HG03280 (cell line): ENCODE measurements around the gene SP140.
"Not testable (repeated sequence)": the region's sequence is repeated elsewhere in the genome, so short reads cannot be mapped to it uniquely, and the experiment has no call there.

Experiments used
- ATAC-seq: cut with Tn5 transposase; IDR thresholded peaks from one replicate; pipeline ENCODE4 v1.9.1; 2021; ENCODE audit warnings: mild to moderate bottlenecking, moderate library complexity; ENCODE audit not compliant: unreplicated experiment

SP140 gene

DNA sequence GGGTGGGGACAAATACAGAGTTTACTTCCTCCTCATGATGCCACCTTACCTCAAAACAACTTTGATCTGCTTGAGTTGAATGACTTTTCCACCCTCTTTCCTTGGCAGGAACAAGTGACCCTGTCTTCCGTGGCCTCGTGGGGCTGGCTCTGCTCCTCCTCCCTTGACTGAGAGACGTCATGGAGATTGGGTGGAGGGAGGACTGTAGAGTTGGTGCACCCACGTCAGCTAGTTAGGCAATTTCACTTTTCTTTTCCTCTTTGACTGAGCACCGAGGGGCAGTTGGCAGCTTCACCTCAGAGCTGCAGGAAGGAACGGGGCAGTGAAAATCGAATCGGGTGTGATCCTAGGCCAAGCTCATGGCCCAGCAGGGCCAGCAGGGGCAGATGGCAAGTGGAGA is at the start of gene SP140:
TSS of gene SP140 (plus strand) at position 251 of the 400 bp plus-strand sequence. CDS start at position 360, 109 bp downstream.
- ATAC-seq: peak; percentile 72

- no peak for ATAC-seq
These were observed 48.5 kb upstream of the SP140 start for GRCh38 chr2:230176996-230177395.

DNA sequence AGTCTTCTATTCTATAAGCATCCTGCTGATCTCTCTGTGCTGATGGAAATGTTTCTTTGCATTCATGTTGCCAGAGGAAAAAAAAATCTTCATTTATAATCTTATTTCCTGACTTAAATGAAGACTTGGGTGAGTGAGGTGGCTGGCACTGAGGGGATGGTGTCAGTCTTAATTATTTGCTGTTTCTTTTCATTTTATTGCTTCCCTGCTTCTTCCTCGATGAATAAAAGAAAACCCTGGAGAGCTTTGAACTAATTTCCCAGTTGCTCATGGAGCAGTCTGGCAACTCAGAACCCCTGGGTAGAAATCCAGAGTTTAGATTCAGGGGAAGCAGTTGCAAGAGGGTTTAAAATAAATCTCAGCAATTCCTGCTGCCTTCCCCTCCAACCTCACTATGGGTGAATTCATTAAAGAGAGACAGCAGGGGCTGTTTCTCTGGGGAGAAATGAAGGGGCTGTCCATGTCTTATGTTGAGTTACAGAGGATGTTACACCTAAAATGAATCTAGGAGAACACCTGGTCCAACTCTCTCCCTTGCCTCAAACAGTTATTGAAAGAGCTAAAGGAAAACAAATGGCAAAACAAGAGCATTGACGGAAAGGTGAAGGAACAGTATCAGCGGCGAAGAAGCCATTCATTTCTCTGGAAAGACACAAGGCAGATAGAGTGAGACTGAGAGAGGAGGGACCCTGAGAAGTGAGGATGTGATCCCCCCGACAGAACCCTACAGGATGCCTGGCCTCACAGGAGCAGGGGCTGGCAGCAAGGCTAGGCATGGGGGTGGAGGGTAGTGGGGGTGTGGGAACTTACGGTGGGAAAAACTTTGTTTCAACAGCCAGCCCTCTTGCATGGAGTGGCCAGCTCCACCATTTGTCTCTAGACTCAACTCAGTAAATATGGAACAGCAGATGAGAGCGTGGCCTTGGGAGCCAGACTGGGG is 46.7 kb upstream of the SP140 start:
- no peak for ATAC-seq

- no peak for ATAC-seq
These were observed 45.6 kb upstream of the SP140 start for GRCh38 chr2:230179907-230180306.

GRCh38 chr2:230181195-230181594 is 44.3 kb upstream of the SP140 start:
- ATAC-seq: no peak

- ATAC-seq: no peak
These were observed 40.6 kb upstream of the SP140 start for GRCh38 chr2:230184727-230185578.

DNA sequence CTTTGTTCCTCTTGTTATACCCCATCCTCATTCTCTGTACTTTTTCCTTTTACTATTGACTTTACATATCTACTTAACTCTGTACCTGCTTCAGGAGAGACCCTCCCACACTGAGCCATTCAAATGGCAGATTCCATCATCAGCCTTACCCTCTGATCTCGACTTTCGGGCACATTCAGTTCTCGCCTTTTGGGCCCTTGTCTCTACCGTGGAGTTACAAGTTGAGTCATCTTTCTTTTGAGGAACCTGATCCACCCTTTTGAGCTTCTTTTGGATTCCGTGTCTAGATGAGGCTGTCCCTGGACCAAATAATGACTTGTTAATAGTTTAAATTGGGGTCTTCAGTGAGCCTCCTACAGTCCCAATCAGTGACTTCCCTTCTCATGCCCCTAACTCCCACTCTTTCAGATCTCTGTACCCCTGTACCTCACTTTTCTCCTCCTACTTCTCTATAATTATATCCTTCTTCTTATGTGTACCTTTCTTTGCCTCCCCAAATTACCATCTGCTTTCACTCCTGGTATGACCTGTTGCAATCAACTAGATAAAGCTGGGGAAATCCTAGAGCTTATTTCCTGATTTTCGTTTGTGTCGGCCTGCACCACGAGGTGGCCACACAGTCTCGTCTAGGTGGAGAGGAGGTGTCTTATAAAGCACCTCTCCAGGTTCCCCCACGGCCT is 23.0 kb upstream of the SP140 start:
- ATAC-seq: peak; percentile 43

GRCh38 chr2:230203110-230203676 is 22.3 kb upstream of the SP140 start:
- ATAC-seq: peak; percentile 44

DNA sequence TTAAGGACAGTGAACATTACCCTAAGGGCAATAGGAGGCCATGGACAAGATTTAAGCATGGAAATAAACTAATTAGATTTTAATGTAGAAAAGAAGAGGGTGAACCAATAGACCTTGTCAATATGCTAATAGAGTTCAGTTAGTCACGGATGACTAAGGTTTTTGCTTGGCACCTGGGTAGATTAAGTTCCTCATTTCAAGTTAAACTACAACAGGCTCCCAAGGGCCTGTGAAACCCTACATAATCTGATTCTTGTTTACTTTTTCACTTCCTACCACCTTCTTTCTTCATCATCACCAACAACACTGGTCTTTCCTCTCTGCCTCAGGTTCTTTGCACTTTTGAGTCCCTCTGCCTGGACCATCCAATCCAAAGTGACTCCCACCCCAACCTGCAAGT is 20.5 kb upstream of the SP140 start:
- ATAC-seq: peak; percentile 47

DNA sequence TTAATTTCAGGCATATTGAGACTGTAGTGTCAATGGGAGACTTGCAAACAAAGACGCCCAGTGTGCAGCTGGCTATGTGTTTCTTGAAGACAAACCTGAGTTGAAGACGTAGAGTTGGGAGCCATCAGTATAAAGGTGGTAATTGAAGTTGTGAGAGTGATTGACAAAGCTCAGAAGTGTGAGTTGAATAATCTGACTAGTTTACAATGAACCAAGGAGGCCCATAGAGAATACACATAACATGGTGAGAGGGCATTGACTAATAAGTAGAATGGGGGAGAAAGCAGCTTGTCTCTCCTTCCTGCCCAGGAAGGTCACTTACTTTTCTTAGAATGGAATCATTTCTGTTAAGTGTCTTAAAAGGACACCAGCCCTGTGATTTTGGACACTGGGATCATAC is 19.8 kb upstream of the SP140 start:
- no peak for ATAC-seq

- no peak for ATAC-seq
These were observed 17.0 kb upstream of the SP140 start for GRCh38 chr2:230208576-230208975.

DNA sequence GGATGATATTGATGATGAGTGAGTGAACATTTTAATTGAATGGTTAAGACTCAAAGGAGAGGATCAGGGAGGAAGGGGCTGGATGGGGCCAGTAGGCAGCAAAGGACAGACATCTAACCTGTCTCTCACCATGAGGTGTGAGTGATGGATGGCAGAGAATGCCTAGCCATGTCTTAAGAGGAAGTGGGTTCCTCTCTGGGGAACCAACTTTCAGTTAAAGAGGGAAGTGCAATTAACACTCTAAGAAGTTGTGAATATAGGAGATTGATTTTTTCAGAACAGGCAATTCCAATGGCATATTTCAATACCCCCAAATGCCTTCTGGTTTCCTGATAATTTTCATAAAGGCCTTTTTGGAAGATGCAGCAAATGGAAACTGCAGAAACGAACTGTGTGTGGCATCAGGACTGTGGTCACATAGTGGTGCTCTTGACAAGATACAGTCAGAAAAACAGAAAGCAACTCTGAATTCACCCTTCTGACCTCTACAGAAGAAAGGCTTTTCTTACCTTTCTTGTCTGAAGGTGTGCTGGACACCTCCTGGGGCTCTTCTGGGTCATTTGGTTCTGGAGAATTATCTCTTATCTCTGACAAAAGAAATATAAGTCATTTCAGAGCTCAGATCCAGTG is 16.0 kb upstream of the SP140 start:
- ATAC-seq: no peak

DNA sequence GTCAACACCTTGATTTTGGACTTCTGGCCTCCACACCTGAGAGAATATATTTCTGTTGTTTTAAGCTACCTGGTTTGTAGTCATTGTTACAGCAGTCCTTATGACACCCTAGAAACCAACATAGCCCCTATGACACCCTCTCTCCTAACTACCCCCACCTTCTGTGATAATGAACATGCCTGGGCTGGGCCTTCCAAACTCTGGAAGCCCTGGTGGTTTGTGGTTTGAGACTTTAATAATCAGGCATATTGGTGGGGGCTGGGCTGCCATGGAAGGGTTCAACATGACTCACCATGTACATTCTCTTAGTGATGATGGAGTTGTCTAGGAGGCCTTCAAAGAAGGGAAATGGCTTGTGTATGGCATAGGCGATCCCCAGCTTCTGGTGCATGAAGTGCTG is 9.0 kb upstream of the SP140 start:
- ATAC-seq: no peak

- no peak for ATAC-seq
These were observed 8.1 kb upstream of the SP140 start for GRCh38 chr2:230217424-230217823.

DNA sequence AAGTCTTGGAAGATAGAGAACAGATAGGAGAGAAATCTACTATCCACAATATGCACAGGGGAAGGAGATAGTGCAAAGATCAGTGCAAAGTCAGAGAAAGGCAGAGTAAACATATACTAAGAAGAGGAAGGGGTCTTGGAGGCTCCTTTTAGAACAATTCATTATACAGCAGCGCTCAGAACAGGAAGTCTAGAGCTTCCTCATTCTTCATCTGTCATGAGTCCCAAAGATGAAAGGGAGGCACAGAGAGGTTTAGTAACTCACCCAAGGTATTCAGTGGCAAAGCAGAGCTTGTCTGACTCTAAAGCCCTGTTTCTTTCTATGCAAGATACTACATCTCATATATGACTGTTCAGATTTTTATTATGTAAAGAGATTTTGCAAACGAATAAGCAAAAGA is 7.1 kb upstream of the SP140 start:
- ATAC-seq: no peak

GRCh38 chr2:230219419-230220331 is 5.9 kb upstream of the SP140 start, which contains the start of gene SP110:
TSS of gene SP110 (minus strand) at chr2:230219984. CDS start at chr2:230216927, 3,057 bp downstream.
- peak; percentile 77 for ATAC-seq

- ATAC-seq: no peak
These were observed 5.1 kb upstream of the SP140 start for GRCh38 chr2:230220347-230220969.

GRCh38 chr2:230221493-230221892 is 4.0 kb upstream of the SP140 start:
- ATAC-seq: no peak

DNA sequence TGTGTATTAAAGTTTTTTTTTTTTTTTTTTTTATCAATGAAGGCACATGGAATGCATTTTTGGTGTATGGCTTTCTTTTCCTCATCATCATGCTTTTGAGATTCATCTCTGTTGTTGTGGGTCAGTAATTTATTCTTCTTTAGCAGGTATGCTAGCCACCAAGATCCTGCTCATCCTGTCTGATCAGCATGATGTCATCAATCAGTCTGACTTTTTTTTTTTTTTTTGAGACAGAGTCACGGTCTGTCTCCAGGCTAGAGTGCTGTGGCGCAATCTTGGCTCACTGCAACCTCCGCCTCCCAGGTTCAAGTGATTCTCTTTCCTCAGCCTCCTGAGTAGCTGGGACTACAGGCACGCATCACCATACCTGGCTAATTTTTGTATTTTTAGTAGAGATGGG is 2.7 kb upstream of the SP140 start:
- not testable (repeated sequence) for ATAC-seq
